Measurements from ENCODE around the gene SGMS1.

SGMS1 gene

GRCh38 chr10:50592961-50593418, 30.8 kb downstream of the SGMS1 start:
- H3K4me3 ChIP-seq (ENCODE audit: low read depth, low read length), result no peak overlapping the region
- TF ChIP-seq, protein P1, sequence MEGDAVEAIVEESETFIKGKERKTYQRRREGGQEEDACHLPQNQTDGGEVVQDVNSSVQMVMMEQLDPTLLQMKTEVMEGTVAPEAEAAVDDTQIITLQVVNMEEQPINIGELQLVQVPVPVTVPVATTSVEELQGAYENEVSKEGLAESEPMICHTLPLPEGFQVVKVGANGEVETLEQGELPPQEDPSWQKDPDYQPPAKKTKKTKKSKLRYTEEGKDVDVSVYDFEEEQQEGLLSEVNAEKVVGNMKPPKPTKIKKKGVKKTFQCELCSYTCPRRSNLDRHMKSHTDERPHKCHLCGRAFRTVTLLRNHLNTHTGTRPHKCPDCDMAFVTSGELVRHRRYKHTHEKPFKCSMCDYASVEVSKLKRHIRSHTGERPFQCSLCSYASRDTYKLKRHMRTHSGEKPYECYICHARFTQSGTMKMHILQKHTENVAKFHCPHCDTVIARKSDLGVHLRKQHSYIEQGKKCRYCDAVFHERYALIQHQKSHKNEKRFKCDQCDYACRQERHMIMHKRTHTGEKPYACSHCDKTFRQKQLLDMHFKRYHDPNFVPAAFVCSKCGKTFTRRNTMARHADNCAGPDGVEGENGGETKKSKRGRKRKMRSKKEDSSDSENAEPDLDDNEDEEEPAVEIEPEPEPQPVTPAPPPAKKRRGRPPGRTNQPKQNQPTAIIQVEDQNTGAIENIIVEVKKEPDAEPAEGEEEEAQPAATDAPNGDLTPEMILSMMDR (IDR thresholded peaks at IDR 0.05; ENCODE audit: low read depth, low read length, missing control alignments), result no peak
- DNase-seq (ENCODE audit: low read depth), result no peak

DNA sequence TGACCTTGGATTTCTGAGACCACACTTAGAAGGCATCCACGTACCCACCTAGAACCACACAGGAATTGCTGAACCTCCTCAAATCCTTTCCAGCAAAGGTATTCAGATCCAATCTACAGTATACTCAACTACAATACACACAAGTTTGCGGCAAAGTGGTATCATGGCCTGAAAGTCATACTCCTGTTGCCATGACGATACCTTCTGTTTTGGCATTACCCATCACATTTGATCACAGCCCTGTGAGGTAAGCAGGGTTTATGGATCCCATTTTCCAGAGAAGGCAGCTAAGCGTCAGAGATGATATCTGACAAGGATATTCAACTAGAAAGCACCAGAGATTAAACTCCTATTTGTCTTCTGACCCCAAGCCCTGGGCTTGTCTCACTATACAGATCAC, 32.8 kb downstream of the SGMS1 start:
- TF ChIP-seq, protein P1 (IDR thresholded peaks at IDR 0.05; ENCODE audit: low read depth, low read length, missing control alignments), result no peak
- H3K4me3 ChIP-seq (ENCODE audit: low read depth, low read length), result no peak overlapping the region

DNA sequence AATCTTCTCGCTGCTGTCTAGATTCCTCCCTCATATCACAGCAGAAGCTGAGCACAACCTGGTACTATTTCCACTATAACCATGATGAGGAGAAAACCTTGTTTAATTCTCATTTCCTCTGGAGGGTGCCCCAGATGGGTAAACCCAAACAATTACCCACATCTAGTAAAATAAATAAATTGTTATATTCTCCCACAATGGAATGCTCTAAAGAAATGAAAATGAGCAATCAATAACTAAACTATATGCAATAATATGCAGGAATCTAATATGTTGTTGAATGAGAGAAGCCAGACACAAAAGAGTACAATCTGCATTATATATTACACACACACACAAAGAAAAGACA, 37.0 kb downstream of the SGMS1 start:
- H3K4me3 ChIP-seq (ENCODE audit: low read depth, low read length), result no peak overlapping the region
- DNase-seq (ENCODE audit: low read depth), result no peak
- TF ChIP-seq, protein P1 (IDR thresholded peaks at IDR 0.05; ENCODE audit: low read depth, low read length, missing control alignments), result no peak

More for the DNA sequence above, 32.8 kb downstream of the SGMS1 start:
- DNase-seq (ENCODE audit: low read depth), result no peak

GRCh38 chr10:50585921-50586739, 37.6 kb downstream of the SGMS1 start:
- TF ChIP-seq, protein P1 (IDR thresholded peaks at IDR 0.05; ENCODE audit: low read depth, low read length, missing control alignments), result no peak
- DNase-seq (ENCODE audit: low read depth), result no peak
- H3K4me3 ChIP-seq (ENCODE audit: low read depth, low read length), result no peak overlapping the region

GRCh38 chr10:50582766-50583762, 40.7 kb downstream of the SGMS1 start:
- TF ChIP-seq, protein P1 (IDR thresholded peaks at IDR 0.05; ENCODE audit: low read depth, low read length, missing control alignments), result no peak
- no peak overlapping the region for H3K4me3 ChIP-seq (ENCODE audit: low read depth, low read length)
- no peak for DNase-seq (ENCODE audit: low read depth)

GRCh38 chr10:50582046-50582445, 41.7 kb downstream of the SGMS1 start:
- TF ChIP-seq, protein P1 (IDR thresholded peaks at IDR 0.05; ENCODE audit: low read depth, low read length, missing control alignments), result no peak
- no peak for DNase-seq (ENCODE audit: low read depth)
- H3K4me3 ChIP-seq (ENCODE audit: low read depth, low read length), result no peak overlapping the region
